ENCODE measurements around the gene BTAF1.

Gene BTAF1

DNA sequence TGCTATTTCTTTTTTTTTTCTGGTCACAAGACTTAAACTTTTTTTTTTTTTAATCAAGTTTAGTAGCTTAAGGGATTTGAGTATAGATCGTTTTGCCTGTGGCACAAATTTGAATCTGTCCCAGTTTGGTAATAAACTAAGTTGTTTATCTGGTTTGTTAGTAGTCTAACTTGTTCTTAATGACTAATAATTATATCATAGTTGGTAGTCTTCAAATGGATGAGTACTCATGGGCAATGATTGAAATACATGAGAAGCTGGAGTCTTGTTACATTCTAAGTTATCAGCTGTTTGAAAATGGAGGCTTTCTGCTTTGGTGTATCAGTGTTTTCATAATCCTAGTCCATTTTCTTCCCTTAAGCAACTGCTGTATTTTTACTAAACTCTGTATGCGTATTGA is 12.3 kb downstream of the BTAF1 start:
- ATAC-seq (no peak), DNase-seq (ENCODE audit: low spot score in 2 of 2) (no peak)
- H3K9me3 Mint-ChIP-seq: no peaks in the 10 kb centered on the region
- H3K27ac Mint-ChIP-seq: no peak overlapping the region
- peaks cover 48% of the 10 kb centered on the region for H3K4me1 Mint-ChIP-seq
- no peak overlapping the region for H3K4me3 Mint-ChIP-seq
- H3K36me3 Mint-ChIP-seq: peaks cover 83% of the 10 kb centered on the region

DNA sequence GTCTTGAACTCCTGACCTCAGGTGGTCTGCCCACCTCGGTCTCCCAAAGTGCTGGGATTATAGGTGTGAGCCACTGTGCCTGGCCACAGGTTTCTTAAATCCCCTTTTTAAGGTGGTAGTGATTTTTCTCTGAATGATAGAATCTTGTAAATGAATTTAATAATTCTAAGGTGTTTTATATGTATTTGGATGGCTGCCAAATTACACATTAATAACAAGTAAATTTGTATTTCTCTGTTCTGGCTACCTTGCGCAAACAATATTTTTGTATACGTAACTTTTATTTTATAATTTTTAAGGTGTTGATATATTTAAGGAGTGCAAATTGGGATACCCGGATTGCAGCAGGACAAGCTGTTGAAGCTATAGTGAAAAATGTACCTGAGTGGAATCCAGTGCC is 16.1 kb downstream of the BTAF1 start:
- peaks cover 22% of the 10 kb centered on the region for H3K4me1 Mint-ChIP-seq

DNA sequence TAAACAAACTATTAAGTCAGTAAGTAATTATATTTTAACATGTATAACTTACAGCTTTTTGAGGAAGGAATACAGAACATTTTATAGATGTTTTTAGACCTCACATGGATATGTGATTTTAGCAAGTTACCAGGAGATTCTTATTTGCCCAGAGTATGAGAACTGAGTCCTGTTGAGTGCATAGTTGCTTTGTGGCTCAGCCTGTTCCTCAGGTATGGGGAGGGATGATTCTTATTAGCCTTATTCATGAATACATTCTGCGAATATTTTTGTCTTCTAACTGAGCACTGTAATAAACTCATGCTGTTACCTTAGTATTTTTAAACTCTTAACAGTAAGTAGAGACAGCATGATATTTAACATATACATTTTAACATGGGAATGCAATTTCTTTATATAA is 17.9 kb downstream of the BTAF1 start:
- DNase-seq (ENCODE audit: low spot score in 2 of 2) (no peak), ATAC-seq (no peak)
- Mint-ChIP-seq H3K9me3 (no peaks in the 10 kb centered on the region), H3K36me3 (peaks cover 100% of the 10 kb centered on the region), H3K27ac (no peak overlapping the region), H3K4me1 (peaks cover 22% of the 10 kb centered on the region), H3K4me3 (no peak overlapping the region)

More for the DNA sequence above, 16.1 kb downstream of the BTAF1 start:
- Mint-ChIP-seq H3K9me3 (no peaks in the 10 kb centered on the region), H3K27ac (no peak overlapping the region), H3K36me3 (peaks cover 100% of the 10 kb centered on the region), H3K4me3 (no peak overlapping the region)
- no peak for DNase-seq (ENCODE audit: low spot score in 2 of 2)
- no peak for ATAC-seq

DNA sequence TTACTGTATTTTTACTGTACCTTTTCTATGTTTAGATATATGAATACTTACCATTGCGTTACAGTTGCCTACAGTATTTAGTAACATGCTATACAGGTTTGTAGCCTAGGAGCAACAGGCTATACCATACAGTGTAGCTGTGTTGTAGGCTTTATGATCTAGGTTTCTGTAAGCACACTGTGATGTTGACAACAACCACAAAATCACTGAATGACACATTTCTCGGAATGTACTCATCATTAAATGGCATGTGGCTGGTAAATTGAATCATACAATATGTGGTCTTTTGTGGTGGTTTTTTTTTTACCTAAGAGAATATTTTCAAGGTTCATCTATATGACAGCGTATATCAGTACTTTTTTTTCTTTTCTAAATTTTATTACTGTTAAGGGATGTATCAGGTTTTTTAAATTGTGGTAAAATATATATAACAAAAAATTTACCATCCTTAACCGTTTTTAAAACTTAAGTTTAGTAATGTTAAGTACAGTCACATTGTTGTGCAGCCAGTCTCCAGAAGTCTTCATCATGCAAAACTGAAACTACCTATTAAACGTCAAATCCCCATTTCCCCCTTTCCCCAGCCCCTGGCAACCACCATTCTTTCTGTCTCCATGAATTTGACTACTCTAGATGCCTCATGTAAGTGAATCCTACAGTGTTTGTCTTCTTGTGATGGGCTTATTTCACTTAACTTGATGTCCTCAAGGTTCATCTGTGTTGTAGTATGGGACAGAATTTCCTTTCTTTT is 21.5 kb downstream of the BTAF1 start:
- peaks cover 100% of the 10 kb centered on the region for H3K36me3 Mint-ChIP-seq
- peak; percentile 100 for ATAC-seq

DNA sequence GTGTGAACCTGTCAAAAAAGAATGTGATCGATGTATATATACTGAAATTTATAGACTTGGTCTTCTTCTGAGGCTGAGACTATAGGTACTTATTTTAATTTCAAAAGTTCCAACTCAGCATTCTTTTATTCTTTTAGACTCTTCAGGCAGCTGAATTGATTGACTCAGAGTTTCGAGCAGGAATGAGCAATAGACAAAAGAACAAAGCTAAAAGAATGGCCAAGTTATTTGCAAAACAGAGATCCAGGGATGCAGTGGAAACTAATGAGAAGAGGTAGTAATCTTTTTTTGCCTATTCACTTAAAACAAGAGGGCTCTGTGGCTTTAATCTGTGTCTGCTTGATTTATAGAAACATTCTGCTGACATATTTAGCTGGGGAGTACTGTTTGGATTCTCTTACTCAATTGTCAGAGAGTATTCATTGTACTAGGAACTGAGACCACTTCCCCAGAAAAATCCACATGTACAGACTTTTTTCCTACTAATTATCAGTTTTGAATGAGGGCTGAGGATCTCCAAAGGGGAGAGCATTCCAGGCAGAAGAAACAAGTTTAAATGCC is 30.1 kb downstream of the BTAF1 start:
- Mint-ChIP-seq H3K9me3 (no peaks in the 10 kb centered on the region), H3K4me1 (peaks cover 7% of the 10 kb centered on the region), H3K36me3 (peaks cover 100% of the 10 kb centered on the region), H3K27ac (no peak overlapping the region), H3K4me3 (no peak overlapping the region)
- ATAC-seq: no peak
- DNase-seq (ENCODE audit: low spot score in 2 of 2): no peak

More for the DNA sequence above, 21.5 kb downstream of the BTAF1 start:
- peaks cover 20% of the 10 kb centered on the region for H3K4me1 Mint-ChIP-seq
- no peak for DNase-seq (ENCODE audit: low spot score in 2 of 2)
- no peaks in the 10 kb centered on the region for H3K9me3 Mint-ChIP-seq
- H3K4me3 Mint-ChIP-seq: peak overlapping the region; percentile 49
- H3K27ac Mint-ChIP-seq: peak overlapping the region; percentile 63

DNA sequence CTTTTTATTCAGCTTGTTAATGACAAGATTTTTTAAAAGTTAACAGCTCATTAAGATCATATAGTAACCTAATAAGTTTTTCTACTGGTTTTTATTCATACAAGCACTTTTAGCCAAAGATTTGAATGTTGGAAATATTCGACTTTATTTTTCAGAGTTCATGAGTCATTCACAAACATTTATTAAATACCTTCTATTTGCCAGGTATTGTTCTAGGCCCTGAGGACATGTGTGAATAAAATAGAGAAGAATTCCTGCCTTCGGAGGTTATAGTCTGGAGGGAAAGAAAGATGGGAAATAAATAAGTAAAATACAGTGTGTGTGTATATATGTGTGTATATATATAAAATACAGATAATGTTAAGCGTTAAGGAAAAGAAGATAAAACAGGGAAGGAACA is 31.5 kb downstream of the BTAF1 start:
- peaks cover 7% of the 10 kb centered on the region for H3K4me1 Mint-ChIP-seq
- DNase-seq (ENCODE audit: low spot score in 2 of 2): no peak
- H3K9me3 Mint-ChIP-seq: no peaks in the 10 kb centered on the region
- no peak overlapping the region for H3K4me3 Mint-ChIP-seq
- ATAC-seq: no peak
- H3K36me3 Mint-ChIP-seq: peaks cover 100% of the 10 kb centered on the region
- no peak overlapping the region for H3K27ac Mint-ChIP-seq

DNA sequence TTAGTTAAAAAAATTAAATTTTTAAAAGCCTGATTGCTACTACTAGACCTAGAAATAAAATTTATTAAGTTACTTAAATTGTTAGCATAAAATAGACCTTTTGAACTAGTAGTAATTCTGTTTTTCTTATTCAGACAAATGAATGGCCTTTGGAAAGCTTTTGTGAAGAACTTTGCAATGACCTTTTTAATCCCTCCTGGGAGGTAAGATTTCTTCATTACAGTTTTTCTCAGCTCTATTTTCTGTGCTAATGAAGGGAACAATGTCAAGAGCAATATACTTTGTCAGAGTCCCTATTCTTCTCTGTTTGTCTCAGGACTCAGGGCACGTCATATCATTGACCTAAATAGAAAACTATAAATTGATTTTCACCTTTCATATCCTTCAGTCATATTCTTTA is 33.5 kb downstream of the BTAF1 start:
- ATAC-seq (no peak), DNase-seq (ENCODE audit: low spot score in 2 of 2) (no peak)
- H3K27ac Mint-ChIP-seq: no peak overlapping the region
- H3K4me1 Mint-ChIP-seq: peaks cover 15% of the 10 kb centered on the region
- H3K36me3 Mint-ChIP-seq: peaks cover 100% of the 10 kb centered on the region
- no peak overlapping the region for H3K4me3 Mint-ChIP-seq
- no peaks in the 10 kb centered on the region for H3K9me3 Mint-ChIP-seq

DNA sequence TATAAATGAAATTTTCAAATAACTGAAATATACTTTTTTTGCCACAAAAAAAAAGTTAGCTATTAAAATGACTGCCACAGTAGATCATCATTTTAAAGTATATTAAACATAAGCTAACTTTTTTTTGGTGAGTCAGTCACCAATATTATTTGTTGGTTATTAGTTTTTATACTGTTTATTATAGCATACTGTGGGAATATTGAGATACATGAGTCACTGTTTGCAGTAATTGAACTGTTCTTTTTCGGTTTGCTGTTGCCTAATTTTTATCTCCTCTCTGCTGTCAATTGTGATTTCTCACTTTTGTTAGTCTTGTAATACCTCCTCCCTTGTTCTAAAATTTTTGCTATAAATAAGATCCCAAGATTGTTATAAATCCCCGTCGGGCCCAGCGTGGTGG is 45.7 kb downstream of the BTAF1 start:
- DNase-seq (ENCODE audit: low spot score in 2 of 2) (no peak), ATAC-seq (no peak)
- Mint-ChIP-seq H3K36me3 (peaks cover 100% of the 10 kb centered on the region), H3K27ac (no peak overlapping the region), H3K4me1 (no peaks in the 10 kb centered on the region), H3K4me3 (no peak overlapping the region), H3K9me3 (no peaks in the 10 kb centered on the region)

DNA sequence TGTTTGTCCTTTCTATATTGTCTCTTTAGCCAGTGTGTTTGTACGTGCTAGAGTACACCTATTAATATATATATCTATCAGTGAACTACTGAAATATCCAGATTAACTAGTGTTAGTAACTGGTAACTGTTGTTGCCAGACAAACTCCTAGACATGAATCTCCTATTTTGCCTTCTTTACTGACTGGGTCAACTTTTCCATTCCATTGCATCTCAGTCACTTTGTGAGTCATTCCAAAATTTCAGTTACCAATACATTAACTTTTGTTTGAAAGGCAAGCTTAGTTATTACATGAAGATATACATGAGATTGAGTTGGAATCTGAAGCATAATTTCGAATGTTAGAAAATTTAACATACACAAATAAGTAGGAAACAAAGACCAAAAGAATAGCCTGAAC is 51.4 kb downstream of the BTAF1 start:
- H3K4me1 Mint-ChIP-seq: peaks cover 23% of the 10 kb centered on the region
- peak; percentile 76 for ATAC-seq
- no peaks in the 10 kb centered on the region for H3K9me3 Mint-ChIP-seq
- peaks cover 84% of the 10 kb centered on the region for H3K36me3 Mint-ChIP-seq
- no peak overlapping the region for H3K4me3 Mint-ChIP-seq
- DNase-seq (ENCODE audit: low spot score in 2 of 2): no peak
- H3K27ac Mint-ChIP-seq: peak overlapping the region; percentile 73

DNA sequence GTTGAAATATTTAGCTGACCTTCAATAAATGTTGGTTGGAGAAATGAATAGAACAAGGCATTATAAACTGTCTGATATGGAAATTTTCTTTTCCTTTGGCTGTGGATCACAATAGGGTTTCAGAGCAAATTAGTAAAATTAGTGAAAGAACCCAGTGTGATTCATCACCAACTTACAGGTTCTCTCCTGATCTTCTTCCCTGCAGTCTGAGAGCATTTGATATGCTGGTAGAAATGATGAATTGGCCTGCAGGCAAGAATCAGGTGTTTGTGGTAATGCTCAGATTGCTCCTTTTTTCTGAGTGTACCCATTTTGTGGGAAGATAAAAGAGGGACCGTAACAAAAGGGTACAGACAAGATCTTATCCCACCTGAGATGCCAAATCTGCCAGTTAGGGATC is 51.9 kb downstream of the BTAF1 start:
- H3K4me3 Mint-ChIP-seq: no peak overlapping the region
- H3K36me3 Mint-ChIP-seq: peaks cover 84% of the 10 kb centered on the region
- DNase-seq (ENCODE audit: low spot score in 2 of 2): no peak
- no peak for ATAC-seq
- peak overlapping the region; percentile 73 for H3K27ac Mint-ChIP-seq
- peaks cover 23% of the 10 kb centered on the region for H3K4me1 Mint-ChIP-seq
- H3K9me3 Mint-ChIP-seq: no peaks in the 10 kb centered on the region

DNA sequence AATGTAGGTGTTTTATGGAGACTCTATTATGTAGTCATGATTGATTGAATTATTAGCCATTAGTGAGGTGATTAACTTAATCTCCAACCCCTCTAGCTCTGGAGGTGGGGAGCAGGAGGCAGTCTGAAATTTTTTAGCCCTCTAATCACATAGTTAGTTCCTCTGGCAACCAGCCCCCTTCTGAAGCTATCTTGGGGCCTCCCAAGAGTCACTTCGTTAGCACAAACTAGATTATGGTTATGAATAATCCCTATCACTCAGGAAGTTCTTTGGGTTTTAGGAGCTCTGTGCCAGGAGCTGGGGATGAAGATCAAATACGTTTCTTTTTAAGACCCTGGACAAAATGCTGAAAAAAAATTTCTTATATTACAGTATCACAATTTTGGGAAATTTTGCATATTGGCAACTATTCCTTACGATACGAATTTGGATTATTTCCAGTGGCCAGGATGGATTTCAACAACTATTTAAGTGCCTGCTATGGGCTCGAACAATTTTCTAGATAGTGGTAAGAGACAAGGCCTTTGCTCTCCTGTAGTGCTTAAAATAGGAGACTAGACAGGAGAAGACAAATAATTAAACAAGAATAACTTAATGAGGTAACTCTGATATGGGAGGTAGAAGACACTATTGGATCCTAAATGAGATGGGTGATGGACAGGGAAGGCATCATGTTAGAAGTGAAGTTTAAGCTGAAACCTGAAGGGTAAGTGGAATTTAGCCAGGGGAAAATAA is 52.9 kb downstream of the BTAF1 start:
- Mint-ChIP-seq H3K36me3 (peaks cover 84% of the 10 kb centered on the region), H3K9me3 (no peaks in the 10 kb centered on the region), H3K27ac (peak overlapping the region; percentile 5), H3K4me1 (peaks cover 23% of the 10 kb centered on the region), H3K4me3 (no peak overlapping the region)
- DNase-seq (ENCODE audit: low spot score in 2 of 2): no peak
- ATAC-seq: no peak

DNA sequence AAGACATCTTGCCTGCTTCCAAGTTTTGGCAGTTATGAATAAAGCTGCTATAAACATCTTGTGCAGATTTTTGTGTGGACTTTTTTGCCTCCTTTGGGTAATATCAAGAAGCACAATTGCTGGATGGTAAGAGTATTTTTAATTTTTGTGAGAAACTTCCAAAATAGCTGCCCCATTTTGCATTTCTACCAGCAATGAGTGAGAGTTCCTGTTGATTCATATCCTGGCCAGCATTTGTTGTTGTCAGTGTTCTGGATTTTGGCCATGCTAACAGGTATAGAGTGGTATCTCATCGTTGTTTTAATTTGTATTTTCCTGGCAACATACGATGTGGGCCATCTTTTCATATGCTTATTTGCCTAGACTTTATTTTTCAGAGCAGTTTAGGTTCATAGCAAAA is 53.9 kb downstream of the BTAF1 start:
- H3K36me3 Mint-ChIP-seq: peaks cover 84% of the 10 kb centered on the region
- H3K9me3 Mint-ChIP-seq: no peaks in the 10 kb centered on the region
- DNase-seq (ENCODE audit: low spot score in 2 of 2) (no peak), ATAC-seq (no peak)
- H3K4me3 Mint-ChIP-seq: no peak overlapping the region
- H3K4me1 Mint-ChIP-seq: peaks cover 23% of the 10 kb centered on the region
- H3K27ac Mint-ChIP-seq: peak overlapping the region; percentile 49

DNA sequence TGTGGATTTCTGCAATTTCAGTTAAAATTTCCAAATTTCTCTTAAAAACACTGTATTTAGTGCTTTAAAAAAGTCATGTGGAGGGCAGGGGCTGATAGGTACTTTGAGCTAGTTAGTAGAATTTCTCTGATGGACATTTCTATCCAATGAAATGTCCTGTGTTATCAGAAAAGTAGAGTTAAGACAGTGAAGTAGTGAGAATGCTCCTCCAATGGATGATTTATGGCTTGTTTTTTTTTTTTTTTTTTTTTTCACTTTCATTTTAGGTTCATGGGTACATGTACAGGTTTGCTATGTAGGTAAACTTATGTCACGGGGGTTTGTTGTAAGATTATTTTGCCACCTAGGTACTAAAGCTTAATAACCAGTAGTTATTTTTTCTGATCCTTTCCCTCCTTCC is 55.0 kb downstream of the BTAF1 start:
- H3K27ac Mint-ChIP-seq: peak overlapping the region; percentile 49
- no peaks in the 10 kb centered on the region for H3K9me3 Mint-ChIP-seq
- peaks cover 84% of the 10 kb centered on the region for H3K36me3 Mint-ChIP-seq
- H3K4me1 Mint-ChIP-seq: peaks cover 33% of the 10 kb centered on the region
- no peak for DNase-seq (ENCODE audit: low spot score in 2 of 2)
- no peak overlapping the region for H3K4me3 Mint-ChIP-seq
- no peak for ATAC-seq

DNA sequence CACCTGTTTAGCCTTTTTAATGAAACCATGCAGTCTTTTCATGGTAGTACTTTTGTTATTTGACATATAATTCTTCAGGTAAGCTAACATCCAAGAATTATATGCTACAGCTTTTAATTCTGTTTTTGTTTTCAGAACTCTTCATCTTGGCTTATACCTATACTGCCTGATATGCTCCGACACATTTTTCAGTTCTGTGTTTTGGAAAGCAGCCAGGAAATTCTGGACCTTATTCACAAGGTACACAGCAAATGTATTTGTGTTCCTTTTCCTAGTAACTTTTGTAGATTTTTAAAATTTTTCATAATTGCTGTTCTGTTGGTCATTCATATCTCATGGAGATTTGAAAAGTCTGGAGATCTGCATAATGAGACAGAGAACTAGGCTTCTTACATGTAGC is 56.7 kb downstream of the BTAF1 start:
- DNase-seq (ENCODE audit: low spot score in 2 of 2) (no peak), ATAC-seq (no peak)
- Mint-ChIP-seq H3K27ac (peak overlapping the region; percentile 40), H3K4me3 (no peak overlapping the region), H3K4me1 (peaks cover 29% of the 10 kb centered on the region), H3K36me3 (peaks cover 87% of the 10 kb centered on the region), H3K9me3 (no peaks in the 10 kb centered on the region)

DNA sequence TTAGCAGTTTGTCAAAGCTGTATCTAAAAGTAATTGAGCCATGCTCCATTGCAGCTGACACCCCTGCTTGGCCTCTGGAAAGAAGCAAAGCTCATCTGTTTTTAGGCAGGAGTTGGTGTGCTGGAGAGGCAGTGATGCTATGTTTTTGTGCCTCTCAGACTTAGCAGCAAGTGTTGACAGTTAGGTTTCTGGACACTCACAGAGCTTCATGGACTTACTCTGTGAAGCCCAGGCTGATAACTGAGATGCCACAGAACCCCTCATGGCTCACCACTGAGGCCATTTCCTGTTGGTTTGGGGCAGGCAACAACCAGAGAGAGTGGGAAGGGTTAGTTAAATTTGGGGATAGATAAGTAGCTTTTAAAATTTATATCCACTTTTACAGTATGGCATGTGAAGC is 59.8 kb downstream of the BTAF1 start:
- Mint-ChIP-seq H3K27ac (peak overlapping the region; percentile 8), H3K36me3 (peaks cover 95% of the 10 kb centered on the region), H3K9me3 (no peaks in the 10 kb centered on the region), H3K4me3 (no peak overlapping the region), H3K4me1 (peaks cover 18% of the 10 kb centered on the region)
- ATAC-seq (no peak), DNase-seq (ENCODE audit: low spot score in 2 of 2) (no peak)

Data from stimulated activated effector memory CD8-positive, alpha-beta T cell treated with anti-CD3 and anti-CD28 coated beads, Interleukin-12 subunit alpha, Interleukin-12 subunit beta, amount 100 ng/mL, for 72 hours (primary cell).